HFF-Myc (cell line): ENCODE results near the gene ALAS2.

Source experiments
- DNase-seq: peaks from one replicate; pipeline ENCODE4 v3.0.0-alpha.2; 2011; ENCODE audit warnings: low read depth; ENCODE audit errors: extremely low read depth
- H3K4me3 ChIP-seq: replicated peaks from 2 replicates; pipeline ENCODE4 v1.5.1; 2011; ENCODE audit warnings: low read depth, mild to moderate bottlenecking, control low read depth, low read length
- CTCF ChIP-seq: IDR thresholded peaks from 2 replicates; pipeline ENCODE4 v1.5.1; 2012; ENCODE audit warnings: mild to moderate bottlenecking, low read depth, low read length, control low read depth; ENCODE audit errors: missing control alignments

Gene ALAS2

GRCh38 chrX:54961750-54962149 is 69.0 kb downstream of the ALAS2 start:
- TF ChIP-seq CTCF = no peak
- no peak overlapping the region for H3K4me3 ChIP-seq
- no peak for DNase-seq
